ENCODE results near the gene ABR.

- TF ChIP-seq POLR2AphosphoS5 (IDR thresholded peaks at IDR 0.05; ENCODE audit: low read depth) (no peak), CTCF (IDR thresholded peaks at IDR 0.05; ENCODE audit: insufficient read depth, low read length) (no peak)
These were observed 6.5 kb upstream of the ABR start for GRCh38 chr17:1186214-1186820.

All from HL-60 (cell line).